Testis (tissue), 2 donors: ENCODE results near the gene KRTAP5-7.

ENCODE experiments used
- POLR2A ChIP-seq: fragments of 450-650 bp; IDR thresholded peaks from one replicate; pipeline ENCODE4 v1.6.1; 2017; ENCODE audit warnings: antibody characterized with exemption, mild to moderate bottlenecking, moderate library complexity
- TF ChIP-seq, protein P1 (sequence below), 3 experiments: fragments of 450-650 bp in 2 of 3; fragments of 200-600 bp in 1 of 3; sonication (generic) in 1 of 3; IDR thresholded peaks; one replicate each; pipeline ENCODE4 v1.5.1; 2016 to 2019; ENCODE audit warnings: antibody characterized with exemption in 3 of 3, mild to moderate bottlenecking in 2 of 3, moderate library complexity in 1 of 3

- TF ChIP-seq, protein P1, sequence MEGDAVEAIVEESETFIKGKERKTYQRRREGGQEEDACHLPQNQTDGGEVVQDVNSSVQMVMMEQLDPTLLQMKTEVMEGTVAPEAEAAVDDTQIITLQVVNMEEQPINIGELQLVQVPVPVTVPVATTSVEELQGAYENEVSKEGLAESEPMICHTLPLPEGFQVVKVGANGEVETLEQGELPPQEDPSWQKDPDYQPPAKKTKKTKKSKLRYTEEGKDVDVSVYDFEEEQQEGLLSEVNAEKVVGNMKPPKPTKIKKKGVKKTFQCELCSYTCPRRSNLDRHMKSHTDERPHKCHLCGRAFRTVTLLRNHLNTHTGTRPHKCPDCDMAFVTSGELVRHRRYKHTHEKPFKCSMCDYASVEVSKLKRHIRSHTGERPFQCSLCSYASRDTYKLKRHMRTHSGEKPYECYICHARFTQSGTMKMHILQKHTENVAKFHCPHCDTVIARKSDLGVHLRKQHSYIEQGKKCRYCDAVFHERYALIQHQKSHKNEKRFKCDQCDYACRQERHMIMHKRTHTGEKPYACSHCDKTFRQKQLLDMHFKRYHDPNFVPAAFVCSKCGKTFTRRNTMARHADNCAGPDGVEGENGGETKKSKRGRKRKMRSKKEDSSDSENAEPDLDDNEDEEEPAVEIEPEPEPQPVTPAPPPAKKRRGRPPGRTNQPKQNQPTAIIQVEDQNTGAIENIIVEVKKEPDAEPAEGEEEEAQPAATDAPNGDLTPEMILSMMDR (IDR thresholded peaks at IDR 0.05) = no peak
- no peak for TF ChIP-seq POLR2A
These were observed 5.1 kb downstream of the KRTAP5-7 start for GRCh38 chr11:71532036-71532610.
